NCI-H2171 treated with DMSO at 0.1 percent for 48 hours (cell line): Measurements from ENCODE around the gene CEACAM3.

Experiments
- DNase-seq: peaks from one replicate; lab custom pipeline; 2025; lab: John Stamatoyannopoulos, UW

The CEACAM3 gene

GRCh38 chr19:41792513-41793413 is 3.6 kb upstream of the CEACAM3 start:
- DNase-seq = no peak

- DNase-seq = no peak
Measured at GRCh38 chr19:41793414-41793727, 3.0 kb upstream of the CEACAM3 start.

GRCh38 chr19:41795031-41795461 is 1.3 kb upstream of the CEACAM3 start:
- DNase-seq = peak; percentile 68

- no peak for DNase-seq
Measured at GRCh38 chr19:41796901-41797300, 514 bp downstream of the CEACAM3 start.

- no peak for DNase-seq
Measured at GRCh38 chr19:41799444-41800000, 3.1 kb downstream of the CEACAM3 start.

GRCh38 chr19:41801031-41801430 is 4.6 kb downstream of the CEACAM3 start:
- DNase-seq = no peak

GRCh38 chr19:41801792-41802211 is 5.4 kb downstream of the CEACAM3 start:
- no peak for DNase-seq

- no peak for DNase-seq
Measured at GRCh38 chr19:41802770-41803169, 6.4 kb downstream of the CEACAM3 start.

GRCh38 chr19:41804336-41804735 is 7.9 kb downstream of the CEACAM3 start:
- DNase-seq = no peak

GRCh38 chr19:41807176-41807575 is 10.8 kb downstream of the CEACAM3 start:
- DNase-seq = no peak

- no peak for DNase-seq
Measured at GRCh38 chr19:41808663-41809566, 12.5 kb downstream of the CEACAM3 start.

GRCh38 chr19:41810301-41810700 is 13.9 kb downstream of the CEACAM3 start:
- DNase-seq = no peak

- no peak for DNase-seq
Measured at GRCh38 chr19:41811036-41811435, 14.6 kb downstream of the CEACAM3 start.

GRCh38 chr19:41811981-41812380 is 15.6 kb downstream of the CEACAM3 start:
- DNase-seq = no peak

- DNase-seq = peak; percentile 2
Measured at GRCh38 chr19:41813911-41814310, 17.5 kb downstream of the CEACAM3 start.

- no peak for DNase-seq
Measured at GRCh38 chr19:41815301-41815700, 18.9 kb downstream of the CEACAM3 start.

GRCh38 chr19:41816761-41817160 is 20.4 kb downstream of the CEACAM3 start:
- no peak for DNase-seq

GRCh38 chr19:41821003-41821735 is 24.8 kb downstream of the CEACAM3 start:
- DNase-seq = peak; percentile 36

- no peak for DNase-seq
Measured at GRCh38 chr19:41837981-41838708, 41.8 kb downstream of the CEACAM3 start.

GRCh38 chr19:41839211-41839610 is 42.8 kb downstream of the CEACAM3 start:
- DNase-seq = no peak

- no peak for DNase-seq
Measured at GRCh38 chr19:41843371-41843770, 47.0 kb downstream of the CEACAM3 start.
